Measurements from ENCODE around the gene MAP7.

MAP7 gene

DNA sequence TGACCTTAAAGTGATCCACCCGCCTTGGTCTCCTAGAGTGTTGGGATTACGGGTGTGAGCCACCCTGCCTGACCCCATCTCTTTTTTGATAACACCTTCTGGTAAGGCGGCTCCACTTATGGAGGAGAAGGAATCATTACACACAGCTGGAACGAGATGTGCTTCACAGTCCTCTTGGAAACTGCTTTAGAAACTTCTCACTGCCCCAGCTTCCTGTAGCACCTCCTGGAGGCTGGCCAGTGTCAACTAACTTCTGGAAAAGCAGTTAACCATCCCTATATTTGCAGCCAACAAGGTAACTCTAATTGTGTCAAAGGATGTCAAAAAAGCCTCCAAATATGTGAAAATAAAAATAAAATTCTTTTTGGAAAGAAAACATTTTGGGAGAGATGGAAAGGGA lies 211.7 kb downstream of the MAP7 start:
- H3F3A ChIP-seq (ENCODE audit: control insufficient read depth, insufficient read depth) = no peaks in the 10 kb centered on the region
- H3K4me2 ChIP-seq (ENCODE audit: low read length) = no peak overlapping the region
- TF ChIP-seq CTCF (IDR thresholded peaks at IDR 0.05; ENCODE audit: low read depth, low read length, poor library complexity, severe bottlenecking) = no peak
- TF ChIP-seq EZH2phosphoT487 (IDR thresholded peaks at IDR 0.05; ENCODE audit: borderline replicate concordance, low read length) = no peak
- H4K20me1 ChIP-seq (ENCODE audit: control insufficient read depth, insufficient read depth, low read depth, low read length) = no peaks in the 10 kb centered on the region
- H3K27me3 ChIP-seq (ENCODE audit: control insufficient read depth, low read length) = peaks cover 2% of the 10 kb centered on the region; the same call in 1 of the 2 replicates
- no peaks in the 10 kb centered on the region for H3K36me3 ChIP-seq (ENCODE audit: control insufficient read depth, low read length)
- no peaks in the 10 kb centered on the region for H3K4me1 ChIP-seq (ENCODE audit: control insufficient read depth, low read length)
- no peak overlapping the region for H3K27ac ChIP-seq (ENCODE audit: low read depth, low read length)
- H3K9me3 ChIP-seq (ENCODE audit: control insufficient read depth, insufficient read depth, low read length) = no peaks in the 10 kb centered on the region
- H3K79me2 ChIP-seq (ENCODE audit: control insufficient read depth, low read length) = no peaks in the 10 kb centered on the region
- no peak overlapping the region for H3K4me3 ChIP-seq (ENCODE audit: low read length)
- H3K9me2 ChIP-seq (replicated peaks; ENCODE audit: control insufficient read depth, low read length) = no peaks in the 10 kb centered on the region

DNA sequence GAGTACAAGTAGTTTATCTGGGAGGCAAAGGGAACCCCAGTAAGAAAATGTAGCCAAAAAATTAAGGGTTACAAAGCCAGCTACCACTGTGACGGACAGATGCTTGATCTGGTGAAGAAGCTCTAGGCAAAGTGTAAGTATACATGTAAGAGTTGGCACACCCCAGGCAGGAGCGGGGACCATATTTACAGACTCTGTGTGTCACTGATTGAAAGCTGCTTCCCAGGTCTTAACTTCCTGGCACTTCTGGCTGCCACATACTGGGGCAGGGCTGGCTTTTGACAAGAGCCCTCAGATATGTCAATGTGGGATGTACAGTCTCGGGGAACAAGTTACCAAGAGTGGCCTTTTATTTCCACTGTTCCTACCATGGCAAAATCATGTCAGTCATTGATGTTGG lies 212.6 kb downstream of the MAP7 start:
- no peak overlapping the region for H3K4me3 ChIP-seq (ENCODE audit: low read length)
- H3K27ac ChIP-seq (ENCODE audit: low read depth, low read length) = no peak overlapping the region
- H3K9me3 ChIP-seq (ENCODE audit: control insufficient read depth, insufficient read depth, low read length) = no peaks in the 10 kb centered on the region
- no peaks in the 10 kb centered on the region for H4K20me1 ChIP-seq (ENCODE audit: control insufficient read depth, insufficient read depth, low read depth, low read length)
- no peaks in the 10 kb centered on the region for H3F3A ChIP-seq (ENCODE audit: control insufficient read depth, insufficient read depth)
- H3K79me2 ChIP-seq (ENCODE audit: control insufficient read depth, low read length) = no peaks in the 10 kb centered on the region
- TF ChIP-seq CTCF (IDR thresholded peaks at IDR 0.05; ENCODE audit: low read depth, low read length, poor library complexity, severe bottlenecking) = no peak
- TF ChIP-seq EZH2phosphoT487 (IDR thresholded peaks at IDR 0.05; ENCODE audit: borderline replicate concordance, low read length) = no peak
- peaks cover 2% of the 10 kb centered on the region; the same call in 1 of the 2 replicates for H3K27me3 ChIP-seq (ENCODE audit: control insufficient read depth, low read length)
- H3K9me2 ChIP-seq (replicated peaks; ENCODE audit: control insufficient read depth, low read length) = no peaks in the 10 kb centered on the region
- no peaks in the 10 kb centered on the region for H3K36me3 ChIP-seq (ENCODE audit: control insufficient read depth, low read length)
- no peak overlapping the region for H3K4me2 ChIP-seq (ENCODE audit: low read length)
- no peaks in the 10 kb centered on the region for H3K4me1 ChIP-seq (ENCODE audit: control insufficient read depth, low read length)

GRCh38 chr6:136337121-136337520 lies 213.1 kb downstream of the MAP7 start:
- no peak overlapping the region for H3K4me2 ChIP-seq (ENCODE audit: low read length)
- no peaks in the 10 kb centered on the region for H3K27me3 ChIP-seq (ENCODE audit: control insufficient read depth, low read length)
- no peaks in the 10 kb centered on the region for H3K9me3 ChIP-seq (ENCODE audit: control insufficient read depth, insufficient read depth, low read length)
- no peak overlapping the region for H3K4me3 ChIP-seq (ENCODE audit: low read length)
- TF ChIP-seq CTCF (IDR thresholded peaks at IDR 0.05; ENCODE audit: low read depth, low read length, poor library complexity, severe bottlenecking) (no peak), EZH2phosphoT487 (IDR thresholded peaks at IDR 0.05; ENCODE audit: borderline replicate concordance, low read length) (no peak)
- H3K27ac ChIP-seq (ENCODE audit: low read depth, low read length) = no peak overlapping the region
- no peaks in the 10 kb centered on the region for H3F3A ChIP-seq (ENCODE audit: control insufficient read depth, insufficient read depth)
- no peaks in the 10 kb centered on the region for H3K79me2 ChIP-seq (ENCODE audit: control insufficient read depth, low read length)
- H4K20me1 ChIP-seq (ENCODE audit: control insufficient read depth, insufficient read depth, low read depth, low read length) = no peaks in the 10 kb centered on the region
- no peaks in the 10 kb centered on the region for H3K4me1 ChIP-seq (ENCODE audit: control insufficient read depth, low read length)
- H3K9me2 ChIP-seq (replicated peaks; ENCODE audit: control insufficient read depth, low read length) = no peaks in the 10 kb centered on the region
- H3K36me3 ChIP-seq (ENCODE audit: control insufficient read depth, low read length) = no peaks in the 10 kb centered on the region

Data from DOHH2 (cell line).